HG03060 (cell line): ENCODE results near the gene CXCL11.
"Not testable (repeated sequence)": the region's sequence is repeated elsewhere in the genome, so short reads cannot be mapped to it uniquely, and the experiment has no call there.

Source experiments
- ATAC-seq: cut with Tn5 transposase; IDR thresholded peaks from one replicate; pipeline ENCODE4 v1.9.1; 2021; ENCODE audit warnings: low read depth, moderate number of reproducible peaks; ENCODE audit not compliant: unreplicated experiment

Gene CXCL11

DNA sequence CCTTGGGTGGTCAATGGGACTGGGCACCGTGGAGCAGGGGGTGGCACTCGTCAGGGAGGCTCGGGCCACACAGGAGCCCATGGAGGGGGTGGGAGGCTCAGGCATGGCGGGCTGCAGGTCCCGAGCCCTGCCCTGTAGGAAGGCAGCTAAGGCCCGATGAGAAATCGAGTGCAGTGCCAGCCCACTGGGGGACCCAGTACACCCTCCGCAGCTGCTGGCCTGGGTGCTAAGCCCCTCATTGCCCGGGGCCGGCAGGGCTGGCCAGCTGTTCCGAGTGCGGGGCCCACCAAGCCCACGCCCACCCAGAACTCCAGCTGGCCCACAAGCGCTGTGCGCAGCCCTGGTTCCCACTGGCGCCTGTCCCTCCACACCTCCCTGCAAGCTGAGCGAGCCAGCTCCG is 7.4 kb upstream of the CXCL11 start:
- ATAC-seq, result not testable (repeated sequence)

GRCh38 chr4:76042241-76042998 is 6.5 kb upstream of the CXCL11 start:
- not testable (repeated sequence) for ATAC-seq

DNA sequence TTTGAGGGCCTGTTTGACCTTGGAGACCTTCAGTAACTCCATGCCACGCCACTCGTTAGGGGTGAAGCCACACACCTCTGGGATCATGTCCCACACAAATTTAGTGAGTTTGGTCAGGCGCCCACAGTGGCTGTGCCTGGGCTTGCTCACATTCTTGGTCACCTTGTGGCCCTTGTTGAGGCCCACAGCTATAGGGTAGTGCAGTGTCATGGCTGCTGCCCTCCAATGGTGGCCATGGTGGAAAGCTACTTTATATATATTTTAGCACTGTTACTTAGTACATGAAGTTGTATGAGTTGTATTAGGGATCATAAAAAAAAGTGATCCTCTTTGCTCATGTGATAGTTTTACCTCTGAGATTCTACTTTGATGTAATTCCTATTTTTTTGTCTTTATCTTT is 985 bp upstream of the CXCL11 start:
- no peak for ATAC-seq

DNA sequence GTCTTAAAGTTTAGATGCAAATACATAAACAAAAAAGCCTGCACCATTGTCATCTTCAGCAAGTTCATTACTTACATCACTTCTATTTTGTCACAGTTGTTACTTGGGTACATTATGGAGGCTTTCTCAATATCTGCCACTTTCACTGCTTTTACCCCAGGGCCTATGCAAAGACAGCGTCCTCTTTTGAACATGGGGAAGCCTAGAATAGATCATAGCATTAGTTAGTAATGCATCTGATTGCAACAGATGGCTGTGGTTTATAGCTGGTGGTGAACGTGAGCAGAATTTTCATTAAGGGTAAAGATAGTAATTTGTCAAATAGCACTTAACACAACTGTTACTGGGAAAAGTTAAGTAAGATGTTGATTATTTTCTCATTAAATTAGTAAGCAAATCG is 729 bp downstream of the CXCL11 start:
- no peak for ATAC-seq

- ATAC-seq, result no peak
Measured at GRCh38 chr4:76029300-76029699, 6.6 kb downstream of the CXCL11 start.

- no peak for ATAC-seq
Measured at GRCh38 chr4:76028350-76028765, 7.5 kb downstream of the CXCL11 start.

GRCh38 chr4:76024065-76024464 is 11.8 kb downstream of the CXCL11 start:
- ATAC-seq, result no peak

GRCh38 chr4:76023389-76023788 is 12.5 kb downstream of the CXCL11 start, which contains the start of gene CXCL10:
Gene CXCL10, minus strand, starts transcription at chr4:76023497. Its CDS starts 66 bp downstream, at chr4:76023431.
- ATAC-seq, result no peak

GRCh38 chr4:76022677-76023076 is 13.2 kb downstream of the CXCL11 start:
- no peak for ATAC-seq

GRCh38 chr4:76022031-76022430 is 13.8 kb downstream of the CXCL11 start:
- ATAC-seq, result no peak

- ATAC-seq, result no peak
Measured at GRCh38 chr4:76017056-76017686, 18.7 kb downstream of the CXCL11 start.

DNA sequence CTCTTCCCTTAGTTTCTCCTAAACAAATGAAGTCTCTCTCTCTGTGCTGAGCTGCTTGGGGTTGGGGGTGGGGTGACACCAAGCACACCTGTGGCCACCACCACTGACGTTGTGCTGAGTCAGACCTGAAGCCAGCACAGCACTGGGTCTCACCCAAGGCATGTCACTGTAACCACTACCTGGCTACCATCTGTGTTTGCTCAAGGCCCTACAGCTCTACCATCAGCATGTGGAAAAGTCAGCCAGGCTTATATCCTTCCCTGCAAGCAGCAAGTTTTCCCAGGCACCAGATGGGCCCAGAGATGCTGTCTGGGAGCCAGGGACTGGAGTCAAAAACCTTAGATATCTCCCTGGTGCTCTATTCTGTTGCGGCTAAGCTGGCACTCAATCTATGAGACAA is 19.5 kb downstream of the CXCL11 start:
- peak; percentile 45 for ATAC-seq

DNA sequence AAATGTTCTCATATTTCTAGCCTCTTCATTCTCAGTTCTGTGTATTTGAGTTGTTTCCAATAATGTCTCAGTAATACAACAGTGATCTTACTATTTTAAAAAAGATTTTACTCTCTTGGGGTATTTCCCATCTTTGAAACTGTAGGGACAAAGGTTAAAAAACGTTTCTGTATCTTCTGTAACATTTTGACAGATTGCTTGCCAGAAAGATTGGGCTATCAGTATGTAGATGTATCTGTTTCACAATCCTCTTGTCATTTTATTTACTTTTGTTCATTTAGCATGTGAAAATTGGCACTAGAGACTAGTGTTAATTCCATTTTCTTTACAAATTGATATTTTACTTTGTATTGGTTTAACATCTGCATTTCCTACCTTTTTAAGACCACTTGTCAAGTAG is 22.3 kb downstream of the CXCL11 start:
- no peak for ATAC-seq

GRCh38 chr4:76012388-76012801 is 23.5 kb downstream of the CXCL11 start:
- ATAC-seq, result no peak

DNA sequence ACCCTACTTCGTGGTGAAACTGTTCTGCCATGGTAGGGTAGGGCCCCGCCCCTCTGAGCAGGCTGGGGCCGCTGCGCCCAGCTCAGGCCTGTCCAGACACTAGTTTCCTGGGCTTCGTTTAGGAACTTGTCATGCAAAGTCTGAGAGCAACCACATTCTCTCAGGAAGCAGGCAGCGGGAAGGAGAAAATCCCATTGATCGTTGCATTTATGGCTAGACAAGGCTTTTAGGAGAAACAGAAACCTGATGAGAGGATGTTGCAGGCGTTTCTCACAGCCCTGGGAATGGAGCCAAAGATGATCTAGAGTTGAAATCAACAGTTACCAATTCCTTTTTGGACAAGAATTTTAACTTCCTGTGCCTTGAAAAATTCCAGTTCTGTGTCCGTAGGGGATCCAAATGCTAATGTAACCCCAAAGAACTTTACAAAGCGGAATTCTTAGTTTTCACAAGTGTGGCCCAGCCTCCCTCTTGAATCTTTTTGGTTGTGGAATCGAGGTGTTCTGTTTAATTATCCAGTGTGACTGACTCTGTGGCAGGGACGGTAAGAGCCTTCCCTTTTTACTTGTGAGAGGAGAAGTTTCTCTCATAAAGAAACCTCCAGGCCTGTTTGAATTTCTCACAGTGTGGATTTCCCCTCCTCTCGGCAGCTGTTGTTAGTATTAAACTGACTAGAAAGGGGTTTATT is 24.0 kb downstream of the CXCL11 start:
- no peak for ATAC-seq

GRCh38 chr4:76011018-76011670 is 24.7 kb downstream of the CXCL11 start:
- no peak for ATAC-seq

DNA sequence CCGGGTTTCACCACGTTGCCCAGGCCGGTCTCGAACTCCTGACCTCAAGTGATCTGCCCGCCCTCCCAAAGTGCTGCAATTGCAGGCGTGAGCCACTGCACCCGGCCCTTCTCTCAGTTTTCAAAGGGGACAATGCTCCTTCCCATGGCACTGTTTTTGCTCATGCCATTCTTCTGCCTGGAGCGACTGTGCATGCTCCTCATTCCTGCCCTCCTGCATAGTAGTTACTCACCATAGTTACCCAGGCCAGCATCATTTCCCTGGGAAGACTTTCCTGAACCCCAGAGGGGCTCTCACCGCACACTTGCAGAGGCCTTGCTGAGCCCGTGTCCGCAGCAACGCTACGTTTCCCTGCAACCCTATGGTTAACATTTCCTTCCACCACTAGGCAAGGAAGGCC is 25.3 kb downstream of the CXCL11 start:
- no peak for ATAC-seq

DNA sequence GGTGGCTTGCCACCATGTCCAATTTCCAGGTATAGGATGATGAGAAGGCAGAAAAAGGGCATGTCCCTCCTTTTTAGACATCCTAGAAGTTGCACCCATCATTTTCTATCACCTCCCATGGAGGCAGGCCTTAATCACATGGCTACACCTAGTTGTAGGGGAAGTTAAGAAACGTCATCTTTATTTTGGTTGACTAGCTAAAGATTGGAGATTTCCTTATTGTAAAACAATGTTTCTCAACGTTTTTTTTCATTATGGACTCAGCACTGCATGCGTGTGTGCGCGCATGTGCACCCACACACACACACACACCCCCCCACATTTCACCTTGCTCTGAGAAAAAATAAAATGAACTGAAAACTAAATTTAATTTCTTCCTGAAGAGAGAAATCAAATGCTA is 26.6 kb downstream of the CXCL11 start:
- no peak for ATAC-seq

DNA sequence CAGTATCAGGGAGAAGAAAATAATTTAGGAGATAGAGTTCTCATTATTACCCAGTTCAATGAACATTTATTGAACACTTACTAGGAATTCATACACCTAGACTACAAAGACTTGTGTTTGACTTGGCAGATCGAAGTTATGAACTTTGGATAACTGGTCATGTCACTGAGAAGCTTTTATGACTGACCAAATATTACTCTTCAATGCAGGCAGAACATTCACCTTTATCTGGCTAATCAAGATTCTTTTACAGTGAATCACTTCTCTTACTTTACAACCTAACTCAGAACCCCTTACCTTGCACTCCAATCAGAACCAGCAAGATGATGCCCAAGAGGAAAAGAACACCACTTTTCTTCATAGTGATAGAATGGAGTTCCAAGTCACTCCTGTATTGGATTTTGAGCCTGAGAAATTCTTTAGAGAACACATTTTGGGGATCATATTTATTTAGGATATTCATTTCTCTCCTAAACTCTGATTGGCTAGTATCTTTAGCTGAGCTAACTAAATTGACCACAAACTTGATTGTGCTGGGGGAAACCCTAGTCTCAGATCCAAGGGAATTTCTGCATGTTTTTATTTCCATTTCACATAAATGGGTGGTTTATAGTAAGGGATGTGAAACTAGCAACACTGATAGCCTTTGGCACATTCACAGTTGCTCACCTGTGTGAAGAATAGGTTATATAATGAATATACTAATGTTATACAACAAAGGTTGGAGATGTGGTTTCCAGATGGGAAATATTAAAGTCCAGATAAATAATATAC is 28.6 kb downstream of the CXCL11 start, which contains the start of gene CXCL9:
Gene CXCL9, minus strand, starts transcription at position 421 of the 774 bp plus-strand sequence. Its CDS starts 60 bp downstream, at position 361.
- no peak for ATAC-seq

DNA sequence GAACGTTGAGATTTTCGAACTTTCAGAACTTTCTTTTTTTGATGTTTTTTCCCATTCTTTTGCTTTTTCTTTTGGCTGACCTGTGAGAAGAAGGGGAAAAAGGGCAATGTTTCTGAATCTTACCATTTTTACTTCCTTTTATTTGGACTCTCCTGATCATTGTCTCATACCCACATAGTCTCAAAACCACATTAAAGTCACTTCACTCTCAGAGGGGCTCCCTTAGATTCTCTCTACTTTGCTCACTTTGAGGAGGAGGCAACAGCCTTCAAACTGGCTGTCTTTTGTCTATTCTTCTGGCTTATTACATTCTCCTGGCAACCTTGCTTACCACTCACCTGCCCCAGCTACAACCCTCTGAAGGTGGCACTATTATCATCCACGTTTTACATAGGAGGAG is 32.2 kb downstream of the CXCL11 start:
- ATAC-seq, result no peak
